Activated CD8-positive, alpha-beta memory T cell treated with anti-CD3 and anti-CD28 coated beads, Interleukin-2, amount 10 ng/mL, durations not matched to agents 7 days and 5 days (primary cell): ENCODE measurements around the gene BYSL. TPM values are rescaled to one million over a fixed set of nuclear protein-coding genes. Genes with fewer than 3 reads are reported as not detected.
"Not testable (repeated sequence)": the region's sequence is repeated elsewhere in the genome, so short reads cannot be mapped to it uniquely, and the experiment has no call there.

Experiments
- ATAC-seq: fragments of 150-1000 bp; cut with Tn5 transposase; one replicate; pipeline ENCODE4 v1.10.0; 2021; ENCODE audit warnings: moderate library complexity
- CTCF ChIA-PET: fragments of 350-600 bp; sonication (Branson Sonifier 250); formaldehyde crosslinking; loops from one replicate; lab custom pipeline; 2021; ENCODE audit warnings: antibody characterized with exemption; lab: Charles Lee
- DNase-seq: peaks from one replicate; pipeline ENCODE4 v3.0.0-alpha.2; 2020
- H3K27ac Mint-ChIP-seq: one replicate; pipeline ENCODE4 v1.8.0; 2021; ENCODE audit warnings: mild to moderate bottlenecking, mixed read lengths
- H3K27me3 Mint-ChIP-seq: one replicate; pipeline ENCODE4 v1.8.0; 2021; ENCODE audit warnings: mixed read lengths
- H3K36me3 Mint-ChIP-seq: one replicate; pipeline ENCODE4 v1.8.0; 2021; ENCODE audit warnings: mild to moderate bottlenecking, mixed read lengths
- H3K4me1 Mint-ChIP-seq: one replicate; pipeline ENCODE4 v1.8.0; 2021; ENCODE audit warnings: mixed read lengths
- H3K4me3 Mint-ChIP-seq: one replicate; pipeline ENCODE4 v1.8.0; 2021; ENCODE audit warnings: mild to moderate bottlenecking, moderate library complexity, mixed read lengths
- H3K9me3 Mint-ChIP-seq: one replicate; pipeline ENCODE4 v1.8.0; 2022; ENCODE audit warnings: low read depth, mixed read lengths
- total RNA-seq, 2 experiments: library from RNA; stranded (reverse); gene quantifications; one replicate each; pipeline ENCODE4 v1.2.3, GENCODE V29; 2021

The BYSL gene
- total RNA-seq, 2 experiments from 2014 or later: 33.1 to 48.5 TPM

GRCh38 chr6:41939176-41939847, 18.0 kb downstream of the BYSL start:
- ATAC-seq: no peak
- Mint-ChIP-seq H3K27me3 (no peaks in the 10 kb centered on the region), H3K36me3 (peaks cover 61% of the 10 kb centered on the region), H3K9me3 (no peaks in the 10 kb centered on the region), H3K4me1 (peaks cover 61% of the 10 kb centered on the region), H3K4me3 (peak overlapping the region; percentile 99), H3K27ac (peak overlapping the region; percentile 86)
- CTCF ChIA-PET: interaction anchor here (0.7 to 19.6 kb wide), 12 partner anchors 8 to 152 kb away, joined by 3 to 420 read pairs (median 6); partner anchors contain the start of genes BYSL, MED20, TAF8 and TOMM6
- DNase-seq: peak; percentile 72

- CTCF ChIA-PET: interaction anchor here (0.7 to 19.6 kb wide), 9 partner anchors 8 to 153 kb away, joined by 3 to 420 read pairs (median 9); partner anchors contain the start of genes BYSL, MED20, TAF8 and TOMM6
- H3K36me3 Mint-ChIP-seq: peaks cover 54% of the 10 kb centered on the region
These were observed 18.8 kb downstream of the BYSL start for GRCh38 chr6:41939848-41940758.

GRCh38 chr6:41940759-41941279, 19.5 kb downstream of the BYSL start:
- ATAC-seq (peak; percentile 2), DNase-seq (peak; percentile 89)
- peaks cover 49% of the 10 kb centered on the region for H3K36me3 Mint-ChIP-seq
- no peaks in the 10 kb centered on the region for H3K27me3 Mint-ChIP-seq
- H3K9me3 Mint-ChIP-seq: no peaks in the 10 kb centered on the region
- H3K27ac Mint-ChIP-seq: peak overlapping the region; percentile 86
- H3K4me1 Mint-ChIP-seq: peaks cover 57% of the 10 kb centered on the region
- peak overlapping the region; percentile 99 for H3K4me3 Mint-ChIP-seq
- CTCF ChIA-PET: interaction anchor here (0.7 to 19.6 kb wide), 5 partner anchors 18 to 104 kb away, joined by 3 to 420 read pairs (median 7); partner anchors contain the start of genes BYSL, MED20 and TAF8

More at GRCh38 chr6:41939848-41940758, 18.8 kb downstream of the BYSL start:
- peak; percentile 25 for ATAC-seq
- peak overlapping the region; percentile 99 for H3K4me3 Mint-ChIP-seq
- DNase-seq: peak; percentile 82
- peak overlapping the region; percentile 86 for H3K27ac Mint-ChIP-seq
- H3K9me3 Mint-ChIP-seq: no peaks in the 10 kb centered on the region
- peaks cover 59% of the 10 kb centered on the region for H3K4me1 Mint-ChIP-seq
- no peaks in the 10 kb centered on the region for H3K27me3 Mint-ChIP-seq

GRCh38 chr6:41941280-41942066, 20.2 kb downstream of the BYSL start, which contains the start of gene CCND3:
Gene CCND3, minus strand, starts transcription at chr6:41941808. Its CDS starts 159 bp downstream, at chr6:41941649.
- peak; percentile 95 for DNase-seq
- H3K4me1 Mint-ChIP-seq: peaks cover 55% of the 10 kb centered on the region

GRCh38 chr6:41942067-41942851, 21.0 kb downstream of the BYSL start:
- Mint-ChIP-seq H3K4me3 (peak overlapping the region; percentile 86), H3K4me1 (peaks cover 48% of the 10 kb centered on the region), H3K36me3 (peaks cover 36% of the 10 kb centered on the region), H3K27ac (peak overlapping the region; percentile 89), H3K27me3 (no peaks in the 10 kb centered on the region), H3K9me3 (no peaks in the 10 kb centered on the region)
- CTCF ChIA-PET: interaction anchor here (1.0 to 19.6 kb wide), 11 partner anchors 11 to 156 kb away, joined by 3 to 420 read pairs (median 4); partner anchors contain the start of genes BYSL, MED20, TAF8 and TOMM6
- ATAC-seq (peak; percentile 18), DNase-seq (no peak)

More at GRCh38 chr6:41941280-41942066, 20.2 kb downstream of the BYSL start, which contains the start of gene CCND3:
- peak; percentile 84 for ATAC-seq
- Mint-ChIP-seq H3K27me3 (no peaks in the 10 kb centered on the region), H3K36me3 (peaks cover 43% of the 10 kb centered on the region), H3K9me3 (no peaks in the 10 kb centered on the region), H3K4me3 (peak within 1 kb of the TSS; percentile 99), H3K27ac (peak within 1 kb of the TSS; percentile 89)
- CTCF ChIA-PET: interaction anchor here (1.0 to 19.6 kb wide), 11 partner anchors 12 to 155 kb away, joined by 3 to 420 read pairs (median 4); partner anchors contain the start of genes BYSL, MED20, TAF8 and TOMM6

- H3K4me1 Mint-ChIP-seq: peaks cover 48% of the 10 kb centered on the region
- H3K4me3 Mint-ChIP-seq: peak overlapping the region; percentile 86
- peaks cover 30% of the 10 kb centered on the region for H3K36me3 Mint-ChIP-seq
- peak overlapping the region; percentile 89 for H3K27ac Mint-ChIP-seq
- not testable (repeated sequence) for H3K27me3 Mint-ChIP-seq, ATAC-seq, H3K9me3 Mint-ChIP-seq, DNase-seq
- CTCF ChIA-PET: interaction anchor here (1.0 to 19.6 kb wide), 9 partner anchors 11 to 157 kb away, joined by 3 to 420 read pairs (median 4); partner anchors contain the start of genes BYSL, MED20, TAF8 and TOMM6
These were observed 21.6 kb downstream of the BYSL start for GRCh38 chr6:41942882-41943281.

GRCh38 chr6:41943456-41943855, 22.2 kb downstream of the BYSL start:
- peaks cover 44% of the 10 kb centered on the region for H3K4me1 Mint-ChIP-seq
- peaks cover 25% of the 10 kb centered on the region for H3K36me3 Mint-ChIP-seq
- DNase-seq (no peak), ATAC-seq (no peak)
- H3K27me3 Mint-ChIP-seq: no peaks in the 10 kb centered on the region
- H3K9me3 Mint-ChIP-seq: no peaks in the 10 kb centered on the region
- H3K4me3 Mint-ChIP-seq: no peak overlapping the region
- H3K27ac Mint-ChIP-seq: no peak overlapping the region
- CTCF ChIA-PET: interaction anchor here (1.0 to 19.6 kb wide), 3 partner anchors 20 to 101 kb away, joined by 4 to 420 read pairs (median 177); partner anchors contain the start of genes BYSL, MED20 and TAF8

GRCh38 chr6:41947581-41948220, 26.4 kb downstream of the BYSL start:
- ATAC-seq (no peak), DNase-seq (no peak)
- Mint-ChIP-seq H3K9me3 (no peaks in the 10 kb centered on the region), H3K36me3 (no peaks in the 10 kb centered on the region), H3K27ac (no peak overlapping the region), H3K4me3 (no peak overlapping the region), H3K27me3 (no peaks in the 10 kb centered on the region), H3K4me1 (peaks cover 31% of the 10 kb centered on the region)
- CTCF ChIA-PET: interaction anchor here (1.2 to 1.7 kb wide), 4 partner anchors 9 to 161 kb away, joined by 3 to 5 read pairs (median 4); partner anchors contain the start of gene TOMM6

GRCh38 chr6:41954668-41955067, 33.4 kb downstream of the BYSL start:
- no peaks in the 10 kb centered on the region for H3K27me3 Mint-ChIP-seq
- DNase-seq: no peak
- H3K36me3 Mint-ChIP-seq: peaks cover 6% of the 10 kb centered on the region
- no peaks in the 10 kb centered on the region for H3K9me3 Mint-ChIP-seq
- CTCF ChIA-PET: interaction anchor here (1.4 kb wide), 1 partner anchor 32 kb away, joined by 3 read pairs; no protein-coding TSS in a partner anchor
- H3K27ac Mint-ChIP-seq: no peak overlapping the region
- peaks cover 29% of the 10 kb centered on the region for H3K4me1 Mint-ChIP-seq
- H3K4me3 Mint-ChIP-seq: no peak overlapping the region
- ATAC-seq: no peak

- no peak overlapping the region for H3K4me3 Mint-ChIP-seq
- peaks cover 6% of the 10 kb centered on the region for H3K36me3 Mint-ChIP-seq
- H3K27me3 Mint-ChIP-seq: no peaks in the 10 kb centered on the region
- no peaks in the 10 kb centered on the region for H3K9me3 Mint-ChIP-seq
- H3K4me1 Mint-ChIP-seq: peaks cover 34% of the 10 kb centered on the region
- no peak overlapping the region for H3K27ac Mint-ChIP-seq
- CTCF ChIA-PET: interaction anchor here (1.4 kb wide), 1 partner anchor 33 kb away, joined by 3 read pairs; no protein-coding TSS in a partner anchor
- DNase-seq (no peak), ATAC-seq (no peak)
These were observed 34.1 kb downstream of the BYSL start for GRCh38 chr6:41955412-41955811.

- DNase-seq: no peak
- Mint-ChIP-seq H3K27ac (no peak overlapping the region), H3K4me1 (peaks cover 48% of the 10 kb centered on the region), H3K27me3 (no peaks in the 10 kb centered on the region), H3K4me3 (no peak overlapping the region), H3K9me3 (no peaks in the 10 kb centered on the region), H3K36me3 (peaks cover 11% of the 10 kb centered on the region)
- CTCF ChIA-PET: interaction anchor here (1.5 kb wide), 1 partner anchor 88 kb away, joined by 3 read pairs; no protein-coding TSS in a partner anchor
- no peak for ATAC-seq
These were observed 35.8 kb downstream of the BYSL start for GRCh38 chr6:41957117-41957516.
